Activated T-cell treated with anti-CD3 and anti-CD28 coated beads for 4 hours (primary cell): Measurements from ENCODE around the gene DNAJC5.
A peak's percentile ranks its signal among the peaks of the same experiment; 100 is the strongest.
"Not testable (repeated sequence)": the region's sequence is repeated elsewhere in the genome, so short reads cannot be mapped to it uniquely, and the experiment has no call there.

Experiments used
- DNase-seq: peaks from one replicate; pipeline ENCODE4 v3.0.0-alpha.2; 2020

DNAJC5 gene

GRCh38 chr20:63969838-63970713 lies 75.2 kb downstream of the DNAJC5 start, which contains the start of gene ZNF512B:
Gene ZNF512B, minus strand, starts transcription at chr20:63969930. Its CDS starts 1,980 bp downstream, at chr20:63967950.
- no peak for DNase-seq

- DNase-seq, result no peak
Measured at GRCh38 chr20:63970714-63971431, 75.9 kb downstream of the DNAJC5 start.

GRCh38 chr20:63971960-63972311 lies 77.0 kb downstream of the DNAJC5 start:
- DNase-seq, result not testable (repeated sequence)

- no peak for DNase-seq
Measured at GRCh38 chr20:63972312-63973159, 77.6 kb downstream of the DNAJC5 start.

- no peak for DNase-seq
Measured at GRCh38 chr20:63973160-63973479, 78.2 kb downstream of the DNAJC5 start.

GRCh38 chr20:63973636-63974401 lies 78.9 kb downstream of the DNAJC5 start:
- DNase-seq, result peak; percentile 70

GRCh38 chr20:63974402-63975200 lies 79.7 kb downstream of the DNAJC5 start:
- DNase-seq, result no peak

GRCh38 chr20:63976511-63976910 lies 81.6 kb downstream of the DNAJC5 start:
- not testable (repeated sequence) for DNase-seq

- DNase-seq, result no peak
Measured at GRCh38 chr20:63976980-63977738, 82.2 kb downstream of the DNAJC5 start.

GRCh38 chr20:63977739-63978276 lies 82.9 kb downstream of the DNAJC5 start:
- no peak for DNase-seq

- no peak for DNase-seq
Measured at GRCh38 chr20:63978319-63979228, 83.6 kb downstream of the DNAJC5 start.

- DNase-seq, result no peak
Measured at GRCh38 chr20:63979229-63979556, 84.3 kb downstream of the DNAJC5 start.

GRCh38 chr20:63979557-63980316 lies 84.8 kb downstream of the DNAJC5 start, which contains the start of gene SAMD10:
Gene SAMD10, minus strand, starts transcription at chr20:63979642. Its CDS starts 175 bp downstream, at chr20:63979467.
- peak; percentile 79 for DNase-seq

- no peak for DNase-seq
Measured at GRCh38 chr20:63980317-63980805, 85.4 kb downstream of the DNAJC5 start.

- peak; percentile 88 for DNase-seq
Measured at GRCh38 chr20:63980806-63981728, 86.1 kb downstream of the DNAJC5 start, which contains the start of gene PRPF6. Gene PRPF6, plus strand, starts transcription at chr20:63981132. Its CDS starts 114 bp downstream, at chr20:63981246.

GRCh38 chr20:63982937-63983336 lies 88.0 kb downstream of the DNAJC5 start:
- DNase-seq, result no peak
